HepG2 (cell line): ENCODE results near the gene SPNS1. TPM values are rescaled to one million over a fixed set of nuclear protein-coding genes. Genes with fewer than 3 reads are reported as not detected.

Source experiments
- ATAC-seq: fragments of 200-7000 bp; cut with Tn5 transposase; 3 replicates; pipeline ENCODE4 v1.9.1; 2020; ENCODE audit warnings: mild to moderate bottlenecking, moderate library complexity
- BruUV-seq: library from RNA; stranded (reverse); fragments of 400-500 nt; replicated peaks from 2 replicates; lab custom pipeline; 2021; lab: Mats Ljungman, UMichigan
- CTCF ChIA-PET: fragments of 300-600 bp; formaldehyde crosslinking; extraction: SDS; loops from one replicate; lab custom pipeline; 2021; ENCODE audit warnings: low total read pairs, inconsistent platforms, low intra/inter-chr PET ratio; lab: Yijun Ruan, JAX
- POLR2A ChIA-PET: fragments of 350-600 bp; sonication (Branson Sonifier 250); formaldehyde crosslinking; loops from one replicate; lab custom pipeline; 2020; ENCODE audit warnings: antibody characterized with exemption, inconsistent platforms; lab: Yijun Ruan, JAX
- DNase-seq: peaks from one replicate; pipeline ENCODE4 v3.0.0-alpha.2; 2015; ENCODE audit warnings: low spot score
- FAIRE-seq: peaks from 3 replicates; lab custom pipeline; 2011; peaks lifted over from hg19 to GRCh38; lab: Jason Lieb, UNC
- H2AFZ ChIP-seq: one replicate; pipeline ENCODE4 v1.6.1; 2011; ENCODE audit warnings: low read length, inconsistent platforms
- H3K27ac ChIP-seq: fragments of 300-600 bp; 3 replicates; pipeline ENCODE4 v1.8.0; 2011; ENCODE audit warnings: mixed run types, mild to moderate bottlenecking, mixed read lengths, low read length, inconsistent platforms; ENCODE audit not compliant: insufficient read depth; ENCODE audit errors: extremely low read length
- H3K27me3 ChIP-seq, 2 experiments: fragments of 200-600 bp in 1 of 2; 2 replicates in 1 of 2; 3 replicates in 1 of 2; pipeline versions ENCODE4 v1.6.0 to v1.8.0; 2011; ENCODE audit warnings: low read length in 2 of 2, mild to moderate bottlenecking in 2 of 2, moderate library complexity in 2 of 2, inconsistent platforms in 1 of 2; ENCODE audit not compliant: insufficient read depth in 2 of 2, control insufficient read depth in 1 of 2
- H3K36me3 ChIP-seq, 2 experiments: fragments of 200-600 bp in 1 of 2; replicated peaks in 1 of 2; 2 replicates in 1 of 2; 3 replicates in 1 of 2; pipeline versions ENCODE4 v1.5.1 to v1.8.0; 2011; ENCODE audit warnings: low read length in 2 of 2, inconsistent platforms in 1 of 2; ENCODE audit not compliant: insufficient read depth in 2 of 2, control insufficient read depth in 1 of 2
- H3K4me1 ChIP-seq: 2 replicates; pipeline ENCODE4 v1.5.1; 2012; ENCODE audit warnings: low read length, inconsistent platforms; ENCODE audit not compliant: insufficient read depth
- H3K4me2 ChIP-seq: 2 replicates; pipeline ENCODE4 v1.6.0; 2011; ENCODE audit warnings: low read depth, low read length, inconsistent platforms
- H3K4me3 ChIP-seq, 3 experiments: fragments of 200-600 bp in 1 of 3; sonication (generic), shearing (Covaris generic) in 1 of 3; replicated peaks in 1 of 3; 2 replicates each; pipeline ENCODE4 v1.5.1; 2011 to 2016; ENCODE audit warnings: low read length in 3 of 3, inconsistent platforms in 2 of 3, low read depth in 2 of 3, mild to moderate bottlenecking in 2 of 3, control low read depth in 1 of 3, mixed read lengths in 1 of 3; ENCODE audit not compliant: insufficient read depth in 1 of 3
- H3K79me2 ChIP-seq: one replicate; pipeline ENCODE4 v1.6.1; 2011; ENCODE audit warnings: low read length, inconsistent platforms; ENCODE audit not compliant: insufficient read depth
- H3K9ac ChIP-seq: 2 replicates; pipeline ENCODE4 v1.6.0; 2011; ENCODE audit warnings: mild to moderate bottlenecking, low read depth, low read length, inconsistent platforms; ENCODE audit not compliant: insufficient read depth
- H3K9me3 ChIP-seq: 2 replicates; pipeline ENCODE4 v1.5.1; 2012; ENCODE audit warnings: mild to moderate bottlenecking, low read length
- H4K20me1 ChIP-seq: 2 replicates; pipeline ENCODE4 v1.6.0; 2011; ENCODE audit warnings: inconsistent platforms, mild to moderate bottlenecking, low read length, moderate library complexity; ENCODE audit not compliant: insufficient read depth
- FOXA3 ChIP-seq: IDR thresholded peaks from 2 replicates; pipeline ENCODE4 v1.6.1; 2016; ENCODE audit warnings: missing genetic modification reagents, missing compliant biosample characterization
- MAZ ChIP-seq, 2 experiments: sonication (generic) in 1 of 2; formaldehyde crosslinking in 1 of 2; IDR thresholded peaks; 2 replicates each; pipeline versions ENCODE4 v1.5.0 to v1.6.1; 2012 to 2020; ENCODE audit warnings: low read depth in 2 of 2, mild to moderate bottlenecking in 2 of 2, borderline replicate concordance in 1 of 2, improper control_type of control experiment in 1 of 2, low read length in 1 of 2, missing genetic modification reagents in 1 of 2, moderate library complexity in 1 of 2
- MZF1 ChIP-seq: sonication (generic); formaldehyde crosslinking; IDR thresholded peaks from 2 replicates; pipeline ENCODE4 v1.8.1; 2023; ENCODE audit warnings: mild to moderate bottlenecking, missing genetic modification reagents, borderline replicate concordance
- TCF7L2 ChIP-seq: IDR thresholded peaks from 2 replicates; pipeline ENCODE4 v1.6.1; 2011; ENCODE audit warnings: mild to moderate bottlenecking, low read depth, low read length, moderate library complexity
- WGBS: methylation state at CpG from one replicate; pipeline ENCODE4 v1.1.6; 2017; ENCODE audit warnings: low lambda C conversion rate; 5-methylcytosine and 5-hydroxymethylcytosine counted together
- in situ Hi-C: cut with HindIII; loops from 2 replicates; pipeline ENCODE4 v1.10.0; 2017; ENCODE audit warnings: low pct_unique_long_range_greater_than_20kb; ENCODE audit not compliant: extremely low pct_ligation_motif_present
- intact Hi-C: fragments of 100-400 bp; cut with micrococcal nuclease; formaldehyde crosslinking; loops from one replicate; pipeline ENCODE4 v1.10.0; 2022; ENCODE audit not compliant: unreplicated experiment
- polyA plus RNA-seq, 8 experiments: library from polyadenylated mRNA; depleted of rRNA in 3 of 8; stranded (reverse) in 7 of 8; unstranded in 1 of 8; fragments of >200 nt; fragmentation: Illumina TruSeq in 4 of 8; extraction: Trizol in 4 of 8; gene quantifications; 2 replicates each; pipeline versions ENCODE4 v1.2.1 to v1.2.3, GENCODE V29; 2011 to 2016; ENCODE audit warnings: low read depth in 4 of 8, missing spikeins in 1 of 8, mixed read lengths in 1 of 8; ENCODE audit not compliant: insufficient read depth in 1 of 8
- total RNA-seq, 5 experiments: library from RNA; depleted of rRNA; stranded (reverse); fragments of >200 nt; fragmentation: Illumina TruSeq; extraction: Trizol; gene quantifications; 2 replicates each; pipeline ENCODE4 v1.2.3, GENCODE V29; 2016; ENCODE audit warnings: low read depth in 1 of 5
- TF ChIP-seq, protein P1 (sequence below): sonication (generic); formaldehyde crosslinking; IDR thresholded peaks from 2 replicates; pipeline ENCODE4 v1.8.0; 2022; ENCODE audit warnings: mild to moderate bottlenecking, missing genetic modification reagents; ENCODE audit not compliant: insufficient replicate concordance
- TF ChIP-seq, protein P2 (sequence below): sonication (generic); formaldehyde crosslinking; IDR thresholded peaks from 2 replicates; pipeline ENCODE4 v1.5.1; 2020; ENCODE audit warnings: missing genetic modification reagents, mild to moderate bottlenecking, borderline replicate concordance

The SPNS1 gene
- total and polyA plus RNA-seq, 2 of the 13 experiments (the other 11 are each of a cell fraction or from before 2014, with no cell fraction given), result 25.6 to 38.8 TPM

DNA sequence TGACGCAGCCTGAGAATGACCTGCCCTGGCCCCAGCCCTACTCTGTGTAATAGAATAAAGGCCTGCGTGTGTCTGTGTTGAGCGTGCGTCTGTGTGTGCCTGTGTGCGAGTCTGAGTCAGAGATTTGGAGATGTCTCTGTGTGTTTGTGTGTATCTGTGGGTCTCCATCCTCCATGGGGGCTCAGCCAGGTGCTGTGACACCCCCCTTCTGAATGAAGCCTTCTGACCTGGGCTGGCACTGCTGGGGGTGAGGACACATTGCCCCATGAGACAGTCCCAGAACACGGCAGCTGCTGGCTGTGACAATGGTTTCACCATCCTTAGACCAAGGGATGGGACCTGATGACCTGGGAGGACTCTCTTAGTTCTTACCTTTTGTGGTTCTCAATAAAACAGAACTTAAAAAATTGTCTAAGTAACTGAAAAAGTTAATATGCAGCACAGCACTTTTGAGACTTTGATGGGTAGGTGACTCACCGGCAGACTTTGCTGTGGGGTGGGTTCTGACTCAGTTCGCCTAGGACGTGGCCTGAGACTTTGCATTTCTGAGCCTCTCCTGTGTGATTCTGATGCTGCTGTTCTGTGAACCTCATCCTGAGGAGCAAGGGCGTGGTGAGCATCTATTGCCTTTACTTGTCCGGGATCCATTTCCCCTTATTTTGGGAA, 15.9 kb downstream of the SPNS1 start:
- WGBS, result 90% methylated on average over 11 of the region's 11 CpGs
- ChIA-PET CTCF (no interaction called here), POLR2A (no interaction called here)
- TF ChIP-seq MAZ (IDR thresholded peaks at IDR 0.05; ENCODE audit: borderline replicate concordance, low read depth, low read length) (no peak), MAZ (CRISPR knock-in tag; IDR thresholded peaks at IDR 0.05; ENCODE audit: low read depth) (no peak), FOXA3 (CRISPR knock-in tag) (no peak), MZF1 (CRISPR knock-in tag) (no peak), TCF7L2 (no peak)
- TF ChIP-seq, protein P1, sequence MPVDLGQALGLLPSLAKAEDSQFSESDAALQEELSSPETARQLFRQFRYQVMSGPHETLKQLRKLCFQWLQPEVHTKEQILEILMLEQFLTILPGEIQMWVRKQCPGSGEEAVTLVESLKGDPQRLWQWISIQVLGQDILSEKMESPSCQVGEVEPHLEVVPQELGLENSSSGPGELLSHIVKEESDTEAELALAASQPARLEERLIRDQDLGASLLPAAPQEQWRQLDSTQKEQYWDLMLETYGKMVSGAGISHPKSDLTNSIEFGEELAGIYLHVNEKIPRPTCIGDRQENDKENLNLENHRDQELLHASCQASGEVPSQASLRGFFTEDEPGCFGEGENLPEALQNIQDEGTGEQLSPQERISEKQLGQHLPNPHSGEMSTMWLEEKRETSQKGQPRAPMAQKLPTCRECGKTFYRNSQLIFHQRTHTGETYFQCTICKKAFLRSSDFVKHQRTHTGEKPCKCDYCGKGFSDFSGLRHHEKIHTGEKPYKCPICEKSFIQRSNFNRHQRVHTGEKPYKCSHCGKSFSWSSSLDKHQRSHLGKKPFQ (CRISPR knock-in tag), result no peak
- TF ChIP-seq, protein P2, sequence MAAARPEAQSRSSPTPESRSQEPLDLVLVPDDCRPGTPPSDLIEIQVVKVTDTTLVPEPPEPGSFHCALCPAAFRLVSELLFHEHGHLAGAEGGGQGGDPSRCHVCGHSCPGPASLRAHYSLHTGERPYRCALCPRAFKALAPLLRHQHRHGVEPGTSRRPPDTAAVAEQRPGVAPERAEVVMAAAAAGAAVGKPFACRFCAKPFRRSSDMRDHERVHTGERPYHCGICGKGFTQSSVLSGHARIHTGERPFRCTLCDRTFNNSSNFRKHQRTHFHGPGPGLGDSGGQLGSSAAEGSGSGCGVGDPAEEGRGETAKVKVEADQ (CRISPR knock-in tag), result no peak
- Histone ChIP-seq H3K27ac (no peak overlapping the region), H3K4me1 (peaks cover 8% of the 10 kb centered on the region), H3K9ac (no peak overlapping the region), H3K9me3 (no peaks in the 10 kb centered on the region), H3K36me3 (peaks cover 0 to 4% of the 10 kb centered on the region in 2 experiments; a peak in 1 of 5 replicates), H3K4me3 (no peak overlapping the region), H3K27me3 (no peaks in the 10 kb centered on the region), H4K20me1 (no peaks in the 10 kb centered on the region), H2AFZ (no peak overlapping the region), H3K4me2 (no peak overlapping the region), H3K79me2 (no peaks in the 10 kb centered on the region)
- no peak for FAIRE-seq
- intact Hi-C loops (no loop called here), in situ Hi-C loops (no loop called here)
- no TSS peak for BruUV-seq
- ATAC-seq, result no peak
- no peak for DNase-seq
